IMR-90 (cell line): ENCODE results near the gene GLRX3. TPM values are rescaled to one million over a fixed set of nuclear protein-coding genes. Genes with fewer than 3 reads are reported as not detected.

Experiments used
- ATAC-seq: fragments of 200-7000 bp; cut with Tn5 transposase; 2 replicates; pipeline ENCODE4 v1.9.1; 2020; ENCODE audit warnings: low read depth, mild to moderate bottlenecking, moderate library complexity
- BruUV-seq: library from RNA; stranded (reverse); fragments of 400-500 nt; replicated peaks from 2 replicates; lab custom pipeline; 2021; lab: Mats Ljungman, UMichigan
- CTCF ChIA-PET: fragments of 300-600 bp; formaldehyde crosslinking; extraction: SDS; loops from one replicate; lab custom pipeline; 2021; ENCODE audit warnings: antibody characterized with exemption; lab: Yijun Ruan, JAX
- POLR2A ChIA-PET: fragments of 300-600 bp; sonication (Branson Sonifier 250); formaldehyde crosslinking; loops from one replicate; lab custom pipeline; 2022; ENCODE audit warnings: antibody characterized with exemption; ENCODE audit not compliant: unreplicated experiment; lab: Charles Lee
- DNase-seq: peaks from one replicate; pipeline ENCODE4 v3.0.0; 2013
- H2AFZ ChIP-seq: replicated peaks from 2 replicates; pipeline ENCODE3; 2013; ENCODE audit warnings: low read length, mild to moderate bottlenecking; ENCODE audit not compliant: poor library complexity
- H2AK5ac ChIP-seq: 2 replicates; pipeline ENCODE4 v1.6.1; 2013; ENCODE audit warnings: low read depth, low read length, inconsistent platforms
- H2AK9ac ChIP-seq: replicated peaks from 2 replicates; pipeline ENCODE3; 2013; ENCODE audit warnings: mild to moderate bottlenecking, low read depth, low read length, moderate library complexity; ENCODE audit not compliant: poor library complexity
- H2BK120ac ChIP-seq: 2 replicates; pipeline ENCODE4 v1.6.1; 2013; ENCODE audit warnings: low read depth, low read length, inconsistent platforms
- H2BK15ac ChIP-seq: 3 replicates; pipeline ENCODE4 v1.6.1; 2013; ENCODE audit warnings: low read depth, low read length, inconsistent platforms
- H2BK20ac ChIP-seq: 2 replicates; pipeline ENCODE4 v1.6.1; 2013; ENCODE audit warnings: low read depth, mild to moderate bottlenecking, inconsistent platforms, low read length, moderate library complexity
- H2BK5ac ChIP-seq: 2 replicates; pipeline ENCODE4 v1.6.1; 2013; ENCODE audit warnings: mild to moderate bottlenecking, low read depth, low read length, inconsistent platforms; ENCODE audit not compliant: poor library complexity, severe bottlenecking
- H3K14ac ChIP-seq: replicated peaks from 2 replicates; pipeline ENCODE4 v1.6.1; 2013; ENCODE audit warnings: low read depth, low read length, inconsistent platforms
- H3K18ac ChIP-seq: 2 replicates; pipeline ENCODE4 v1.6.1; 2013; ENCODE audit warnings: low read depth, low read length, control low read depth
- H3K23ac ChIP-seq: 2 replicates; pipeline ENCODE4 v1.6.1; 2013; ENCODE audit warnings: low read depth, low read length, inconsistent platforms
- H3K27ac ChIP-seq: 2 replicates; pipeline ENCODE4 v1.5.1; 2013; ENCODE audit warnings: mild to moderate bottlenecking, control low read depth, low read length; ENCODE audit not compliant: insufficient read depth
- H3K27me3 ChIP-seq: 2 replicates; pipeline ENCODE4 v1.6.1; 2013; ENCODE audit warnings: low read length; ENCODE audit not compliant: control insufficient read depth, insufficient read depth
- H3K36me3 ChIP-seq: 2 replicates; pipeline ENCODE4 v1.6.1; 2013; ENCODE audit warnings: low read length, mixed read lengths; ENCODE audit not compliant: control insufficient read depth, insufficient read depth
- H3K4ac ChIP-seq: 2 replicates; pipeline ENCODE4 v1.6.1; 2013; ENCODE audit warnings: low read depth, low read length, inconsistent platforms
- H3K4me1 ChIP-seq: 2 replicates; pipeline ENCODE4 v1.6.1; 2013; ENCODE audit warnings: low read length, mixed read lengths; ENCODE audit not compliant: control insufficient read depth, insufficient read depth
- H3K4me2 ChIP-seq: 2 replicates; pipeline ENCODE4 v1.6.1; 2013; ENCODE audit warnings: low read depth, mild to moderate bottlenecking, control low read depth, low read length, moderate library complexity
- H3K4me3 ChIP-seq: 2 replicates; pipeline ENCODE4 v1.5.1; 2013; ENCODE audit warnings: low read depth, mild to moderate bottlenecking, control low read depth, low read length, moderate library complexity; ENCODE audit not compliant: insufficient read depth
- H3K56ac ChIP-seq: 2 replicates; pipeline ENCODE4 v1.6.1; 2013; ENCODE audit warnings: low read length, inconsistent platforms; ENCODE audit not compliant: insufficient read depth; ENCODE audit errors: extremely low read depth
- H3K79me1 ChIP-seq, 2 experiments: 2 replicates each; pipeline ENCODE4 v1.6.1; 2013; ENCODE audit warnings: low read length in 2 of 2, inconsistent platforms in 1 of 2, low read depth in 1 of 2
- H3K9ac ChIP-seq: 2 replicates; pipeline ENCODE4 v1.6.1; 2013; ENCODE audit warnings: low read depth, low read length, control low read depth
- H3K9me1 ChIP-seq: 2 replicates; pipeline ENCODE4 v1.6.1; 2013; ENCODE audit warnings: low read length, inconsistent platforms; ENCODE audit not compliant: insufficient read depth
- H3K9me3 ChIP-seq: 2 replicates; pipeline ENCODE4 v1.6.1; 2013; ENCODE audit warnings: low read length; ENCODE audit not compliant: control insufficient read depth, insufficient read depth
- H4K20me1 ChIP-seq: 2 replicates; pipeline ENCODE4 v1.6.1; 2013; ENCODE audit warnings: low read length, inconsistent platforms; ENCODE audit not compliant: insufficient read depth
- H4K5ac ChIP-seq: 2 replicates; pipeline ENCODE4 v1.6.1; 2013; ENCODE audit warnings: mild to moderate bottlenecking, low read depth, low read length, control low read depth
- H4K8ac ChIP-seq, 2 experiments: 2 replicates each; pipeline ENCODE4 v1.6.1; 2013; ENCODE audit warnings: low read depth in 2 of 2, low read length in 2 of 2, control low read depth in 1 of 2, inconsistent platforms in 1 of 2
- H4K91ac ChIP-seq: 2 replicates; pipeline ENCODE4 v1.6.1; 2013; ENCODE audit warnings: low read depth, low read length, inconsistent platforms; ENCODE audit not compliant: insufficient read depth
- BHLHE40 ChIP-seq: fragments of 150-350 bp; IDR thresholded peaks from 2 replicates; pipeline ENCODE4 v1.6.1; 2016; ENCODE audit warnings: mild to moderate bottlenecking, low read depth, low read length
- CEBPB ChIP-seq: IDR thresholded peaks from 2 replicates; pipeline ENCODE4 v1.6.1; 2012; ENCODE audit warnings: low read depth, low read length, improper control_type of control experiment
- CHD1 ChIP-seq: IDR thresholded peaks from 2 replicates; pipeline ENCODE4 v1.6.1; 2012; ENCODE audit warnings: low read depth, low read length, improper control_type of control experiment
- FOS ChIP-seq: fragments of 150-350 bp; IDR thresholded peaks from 2 replicates; pipeline ENCODE4 v1.6.1; 2016; ENCODE audit warnings: low read depth, low read length
- MAFK ChIP-seq: IDR thresholded peaks from 2 replicates; pipeline ENCODE4 v1.6.1; 2012; ENCODE audit warnings: low read depth, low read length, improper control_type of control experiment
- MAZ ChIP-seq: IDR thresholded peaks from 2 replicates; pipeline ENCODE4 v1.6.1; 2012; ENCODE audit warnings: low read depth, mild to moderate bottlenecking, low read length, improper control_type of control experiment, moderate library complexity, borderline replicate concordance
- MXI1 ChIP-seq: IDR thresholded peaks from 2 replicates; pipeline ENCODE4 v1.6.1; 2012; ENCODE audit warnings: low read depth, mild to moderate bottlenecking, low read length, moderate library complexity, borderline replicate concordance
- NFE2L2 ChIP-seq: fragments of 150-350 bp; IDR thresholded peaks from 2 replicates; pipeline ENCODE4 v1.6.1; 2016; ENCODE audit warnings: low read depth, mild to moderate bottlenecking, low read length
- POLR2A ChIP-seq: IDR thresholded peaks from 2 replicates; pipeline ENCODE4 v1.6.1; 2012; ENCODE audit warnings: mild to moderate bottlenecking, low read depth, low read length
- RAD21 ChIP-seq: IDR thresholded peaks from 2 replicates; pipeline ENCODE4 v1.6.1; 2012; ENCODE audit warnings: low read length, improper control_type of control experiment
- RCOR1 ChIP-seq: IDR thresholded peaks from 2 replicates; pipeline ENCODE4 v1.6.1; 2012; ENCODE audit warnings: mild to moderate bottlenecking, low read length, improper control_type of control experiment; ENCODE audit not compliant: insufficient replicate concordance
- RFX5 ChIP-seq: IDR thresholded peaks from 2 replicates; pipeline ENCODE4 v1.8.0; 2012; ENCODE audit warnings: low read depth, mild to moderate bottlenecking, low read length, moderate library complexity
- SMC3 ChIP-seq: fragments of 150-350 bp; IDR thresholded peaks from 2 replicates; pipeline ENCODE4 v1.6.1; 2016; ENCODE audit warnings: low read depth, mild to moderate bottlenecking, antibody characterized with exemption, low read length, moderate library complexity
- WGBS, 2 experiments: methylation state at CpG; one replicate each; pipeline versions ENCODE4 v1.1.5 to v1.1.7; 2013; ENCODE audit warnings: missing lambda C conversion rate in 2 of 2; ENCODE audit not compliant: insufficient read length in 1 of 2; ENCODE audit errors: extremely low coverage in 2 of 2; 5-methylcytosine and 5-hydroxymethylcytosine counted together
- dilution Hi-C: fragments of 300-500 bp; cut with HindIII; formaldehyde crosslinking; loops from one replicate; pipeline ENCODE4 v1.14.3; 2018; ENCODE audit warnings: low sequenced_read_pairs; ENCODE audit not compliant: unreplicated experiment
- in situ Hi-C: fragments of 300-500 bp; cut with MboI; formaldehyde crosslinking; loops from 3 replicates; pipeline ENCODE4 v1.14.3; 2019; ENCODE audit warnings: low sequenced_read_pairs, inconsistent platforms, mixed read lengths
- intact Hi-C: fragments of 100-400 bp; cut with micrococcal nuclease; formaldehyde crosslinking; loops from 2 replicates; pipeline ENCODE4 v1.10.0; 2022
- polyA plus RNA-seq, 3 experiments: library from polyadenylated mRNA; depleted of rRNA; stranded (reverse); fragments of >200 nt; gene quantifications; 2 replicates each; pipeline ENCODE4 v1.2.3, GENCODE V29; 2012; ENCODE audit warnings: low replicate concordance in 1 of 3
- total RNA-seq: library from RNA; depleted of rRNA; stranded (reverse); fragments of >200 nt; gene quantifications from 2 replicates; pipeline ENCODE4 v1.2.3, GENCODE V29; 2012
- TF ChIP-seq, protein P1 (sequence below): fragments of 150-350 bp; IDR thresholded peaks from 2 replicates; pipeline ENCODE4 v1.6.1; 2017; ENCODE audit warnings: mild to moderate bottlenecking, antibody characterized with exemption, low read length, low read depth
- TF ChIP-seq, protein P2 (sequence below): fragments of 150-350 bp; IDR thresholded peaks from 2 replicates; pipeline ENCODE4 v1.6.1; 2016; ENCODE audit warnings: low read depth, mild to moderate bottlenecking, low read length, moderate library complexity, borderline replicate concordance
- TF ChIP-seq, protein P3 (sequence below): conservative IDR thresholded peaks from 2 replicates; pipeline ENCODE4 v1.5.1; 2012; ENCODE audit warnings: mild to moderate bottlenecking, low read depth, low read length, improper control_type of control experiment

Gene GLRX3
- total and polyA plus RNA-seq, 2 of the 4 experiments (the other 2 are of a cell fraction), result 78.7 to 81.7 TPM

DNA sequence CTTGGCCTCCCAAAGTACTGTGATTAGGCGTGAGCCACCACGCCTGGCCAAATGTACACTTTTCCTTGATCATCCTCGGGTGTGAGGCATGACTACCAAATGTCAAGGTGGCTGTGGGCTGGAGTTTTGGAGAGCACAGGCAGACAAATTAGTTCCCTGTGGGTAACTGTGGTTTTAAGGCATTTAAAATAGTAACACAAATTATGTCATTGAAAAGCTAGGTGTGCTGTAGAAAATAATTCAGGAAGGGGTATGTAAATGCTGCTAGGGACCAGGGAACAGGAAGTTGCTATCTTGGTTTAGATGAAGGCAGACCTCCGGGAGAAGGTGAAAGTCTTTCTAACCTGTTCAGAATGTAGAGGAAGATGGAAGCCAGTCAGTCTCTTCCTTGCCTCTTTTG is 9.9 kb downstream of the GLRX3 start:
- CTCF ChIA-PET, result no interaction called here

More for the DNA sequence above, 9.9 kb downstream of the GLRX3 start:
- Histone ChIP-seq H3K56ac (no peak overlapping the region), H3K4me3 (no peak overlapping the region), H3K14ac (no peak overlapping the region), H3K79me1 (peaks cover 19 to 45% of the 10 kb centered on the region in 2 experiments; a peak in 3 of 4 replicates), H2BK5ac (no peak overlapping the region), H2AK9ac (no peak overlapping the region), H3K9me3 (no peaks in the 10 kb centered on the region), H3K18ac (no peak overlapping the region), H3K9me1 (peaks cover 10% of the 10 kb centered on the region; the same call in 1 of the 2 replicates), H4K5ac (no peak overlapping the region), H3K23ac (no peak overlapping the region), H2BK15ac (no peak overlapping the region), H2AFZ (no peak overlapping the region), H3K4ac (no peak overlapping the region), H4K20me1 (peaks cover 35% of the 10 kb centered on the region), H3K36me3 (peaks cover 20% of the 10 kb centered on the region), H3K4me2 (no peak overlapping the region), H3K27me3 (no peaks in the 10 kb centered on the region), H2AK5ac (no peak overlapping the region), H2BK120ac (no peak overlapping the region), H3K27ac (no peak overlapping the region), H4K91ac (no peak overlapping the region), H3K9ac (no peak overlapping the region), H4K8ac (no peak overlapping the region), H3K4me1 (peaks cover 5% of the 10 kb centered on the region; the same call in 1 of the 2 replicates), H2BK20ac (no peak overlapping the region)
- WGBS, 2 experiments, result 0% methylated on average over 1 of the region's 4 CpGs; no CpG with 5 or more reads in 1 of the 2 experiments
- POLR2A ChIA-PET, result no interaction called here
- BruUV-seq, result no TSS peak
- TF ChIP-seq FOS (no peak), CEBPB (no peak), MAZ (no peak), POLR2A (no peak), MXI1 (no peak), CHD1 (no peak), NFE2L2 (no peak), RCOR1 (no peak), RAD21 (no peak), BHLHE40 (no peak), SMC3 (no peak), MAFK (no peak), RFX5 (no peak)
- TF ChIP-seq, protein P1, sequence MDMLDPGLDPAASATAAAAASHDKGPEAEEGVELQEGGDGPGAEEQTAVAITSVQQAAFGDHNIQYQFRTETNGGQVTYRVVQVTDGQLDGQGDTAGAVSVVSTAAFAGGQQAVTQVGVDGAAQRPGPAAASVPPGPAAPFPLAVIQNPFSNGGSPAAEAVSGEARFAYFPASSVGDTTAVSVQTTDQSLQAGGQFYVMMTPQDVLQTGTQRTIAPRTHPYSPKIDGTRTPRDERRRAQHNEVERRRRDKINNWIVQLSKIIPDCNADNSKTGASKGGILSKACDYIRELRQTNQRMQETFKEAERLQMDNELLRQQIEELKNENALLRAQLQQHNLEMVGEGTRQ, result no peak
- TF ChIP-seq, protein P2, sequence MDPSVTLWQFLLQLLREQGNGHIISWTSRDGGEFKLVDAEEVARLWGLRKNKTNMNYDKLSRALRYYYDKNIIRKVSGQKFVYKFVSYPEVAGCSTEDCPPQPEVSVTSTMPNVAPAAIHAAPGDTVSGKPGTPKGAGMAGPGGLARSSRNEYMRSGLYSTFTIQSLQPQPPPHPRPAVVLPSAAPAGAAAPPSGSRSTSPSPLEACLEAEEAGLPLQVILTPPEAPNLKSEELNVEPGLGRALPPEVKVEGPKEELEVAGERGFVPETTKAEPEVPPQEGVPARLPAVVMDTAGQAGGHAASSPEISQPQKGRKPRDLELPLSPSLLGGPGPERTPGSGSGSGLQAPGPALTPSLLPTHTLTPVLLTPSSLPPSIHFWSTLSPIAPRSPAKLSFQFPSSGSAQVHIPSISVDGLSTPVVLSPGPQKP, result no peak
- TF ChIP-seq, protein P3, sequence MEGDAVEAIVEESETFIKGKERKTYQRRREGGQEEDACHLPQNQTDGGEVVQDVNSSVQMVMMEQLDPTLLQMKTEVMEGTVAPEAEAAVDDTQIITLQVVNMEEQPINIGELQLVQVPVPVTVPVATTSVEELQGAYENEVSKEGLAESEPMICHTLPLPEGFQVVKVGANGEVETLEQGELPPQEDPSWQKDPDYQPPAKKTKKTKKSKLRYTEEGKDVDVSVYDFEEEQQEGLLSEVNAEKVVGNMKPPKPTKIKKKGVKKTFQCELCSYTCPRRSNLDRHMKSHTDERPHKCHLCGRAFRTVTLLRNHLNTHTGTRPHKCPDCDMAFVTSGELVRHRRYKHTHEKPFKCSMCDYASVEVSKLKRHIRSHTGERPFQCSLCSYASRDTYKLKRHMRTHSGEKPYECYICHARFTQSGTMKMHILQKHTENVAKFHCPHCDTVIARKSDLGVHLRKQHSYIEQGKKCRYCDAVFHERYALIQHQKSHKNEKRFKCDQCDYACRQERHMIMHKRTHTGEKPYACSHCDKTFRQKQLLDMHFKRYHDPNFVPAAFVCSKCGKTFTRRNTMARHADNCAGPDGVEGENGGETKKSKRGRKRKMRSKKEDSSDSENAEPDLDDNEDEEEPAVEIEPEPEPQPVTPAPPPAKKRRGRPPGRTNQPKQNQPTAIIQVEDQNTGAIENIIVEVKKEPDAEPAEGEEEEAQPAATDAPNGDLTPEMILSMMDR, result no peak
- ATAC-seq (no peak), DNase-seq (no peak)
- in situ Hi-C loops (no loop called here), dilution Hi-C loops (no loop called here), intact Hi-C loops (no loop called here)
